GM21576 (cell line): ENCODE data around the gene CHAC2.
"Not testable (repeated sequence)": the region's sequence is repeated elsewhere in the genome, so short reads cannot be mapped to it uniquely, and the experiment has no call there.

Experiments used
- ATAC-seq: cut with Tn5 transposase; IDR thresholded peaks from one replicate; pipeline ENCODE4 v1.9.1; 2021; ENCODE audit warnings: mild to moderate bottlenecking, moderate library complexity; ENCODE audit not compliant: unreplicated experiment

Gene CHAC2

GRCh38 chr2:53777134-53777533, 9.5 kb downstream of the CHAC2 start:
- ATAC-seq, result no peak

GRCh38 chr2:53778536-53779162, 11.0 kb downstream of the CHAC2 start:
- ATAC-seq, result no peak

- ATAC-seq, result no peak
Observed at GRCh38 chr2:53780056-53780455, 12.5 kb downstream of the CHAC2 start.

- no peak for ATAC-seq
Observed at GRCh38 chr2:53782676-53783075, 15.1 kb downstream of the CHAC2 start.

DNA sequence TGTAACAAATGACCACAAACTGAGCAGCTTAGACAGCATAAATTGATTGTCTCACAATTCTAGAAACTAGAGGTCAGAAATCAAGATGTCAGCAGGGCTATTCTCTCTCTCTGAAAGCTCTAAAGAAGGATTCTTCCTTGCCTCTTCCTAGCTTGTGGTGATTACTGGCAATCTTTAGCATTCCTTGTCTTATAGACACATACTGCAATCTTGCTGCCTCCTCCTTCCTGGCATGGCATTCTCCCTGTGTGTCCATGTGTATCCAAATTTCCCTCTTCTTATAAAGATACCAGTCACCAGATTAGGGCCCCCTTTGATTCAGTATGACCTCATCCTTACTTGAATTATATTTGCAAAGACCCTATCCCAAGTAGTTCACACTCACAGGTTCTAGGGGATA, 16.8 kb downstream of the CHAC2 start:
- no peak for ATAC-seq

- ATAC-seq, result no peak
Observed at GRCh38 chr2:53785366-53785765, 17.8 kb downstream of the CHAC2 start.

- peak; percentile 5 for ATAC-seq
Observed at GRCh38 chr2:53786352-53786704, 18.7 kb downstream of the CHAC2 start.

DNA sequence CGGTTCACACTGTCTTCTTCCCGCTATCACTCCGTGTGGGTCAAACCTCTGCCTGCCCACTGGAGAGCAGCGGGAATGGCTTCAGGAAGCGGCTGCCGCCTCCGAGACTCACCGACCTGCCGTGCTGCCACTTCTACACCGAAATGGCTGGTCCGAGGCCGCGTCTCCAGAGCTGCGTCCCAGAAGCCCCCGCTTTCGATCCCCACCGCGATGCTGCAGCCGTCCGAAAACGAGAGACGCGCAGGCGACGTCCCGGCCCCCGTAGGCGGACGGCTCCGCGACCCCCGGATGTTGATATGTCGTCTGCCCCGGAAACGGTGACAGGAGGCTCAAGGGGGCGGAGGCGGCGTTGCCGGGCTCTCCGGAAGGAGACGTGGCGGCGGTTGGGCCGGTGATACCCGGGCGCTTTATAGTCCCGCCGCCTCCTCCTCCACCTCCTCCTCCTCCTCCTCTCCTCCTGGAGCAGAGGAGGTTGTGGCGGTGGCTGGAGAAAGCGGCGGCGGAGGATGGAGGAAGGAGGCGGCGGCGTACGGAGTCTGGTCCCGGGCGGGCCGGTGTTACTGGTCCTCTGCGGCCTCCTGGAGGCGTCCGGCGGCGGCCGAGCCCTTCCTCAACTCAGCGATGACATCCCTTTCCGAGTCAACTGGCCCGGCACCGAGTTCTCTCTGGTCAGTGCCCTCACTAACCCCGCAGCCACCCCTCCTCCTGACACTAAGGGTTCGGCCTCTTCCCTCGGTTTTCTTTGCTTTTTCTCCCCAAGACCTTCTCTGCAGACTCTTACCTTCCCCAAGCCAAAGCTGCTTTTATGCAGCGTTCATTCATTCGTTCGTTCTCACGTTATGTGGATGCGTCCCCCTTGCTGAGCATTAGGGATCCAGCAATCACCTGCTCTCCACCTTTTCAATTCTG, 19.4 kb downstream of the CHAC2 start, which contains the start of the genes ASB3 and ERLEC1:
TSS of gene ASB3 (minus strand) at position 249 of the 909 bp plus-strand sequence. CDS start 21,381 bp downstream, outside the sequence.
TSS of gene ERLEC1 (plus strand) at position 340 of the 909 bp plus-strand sequence. CDS start at position 507, 167 bp downstream.
- ATAC-seq, result peak; percentile 95

DNA sequence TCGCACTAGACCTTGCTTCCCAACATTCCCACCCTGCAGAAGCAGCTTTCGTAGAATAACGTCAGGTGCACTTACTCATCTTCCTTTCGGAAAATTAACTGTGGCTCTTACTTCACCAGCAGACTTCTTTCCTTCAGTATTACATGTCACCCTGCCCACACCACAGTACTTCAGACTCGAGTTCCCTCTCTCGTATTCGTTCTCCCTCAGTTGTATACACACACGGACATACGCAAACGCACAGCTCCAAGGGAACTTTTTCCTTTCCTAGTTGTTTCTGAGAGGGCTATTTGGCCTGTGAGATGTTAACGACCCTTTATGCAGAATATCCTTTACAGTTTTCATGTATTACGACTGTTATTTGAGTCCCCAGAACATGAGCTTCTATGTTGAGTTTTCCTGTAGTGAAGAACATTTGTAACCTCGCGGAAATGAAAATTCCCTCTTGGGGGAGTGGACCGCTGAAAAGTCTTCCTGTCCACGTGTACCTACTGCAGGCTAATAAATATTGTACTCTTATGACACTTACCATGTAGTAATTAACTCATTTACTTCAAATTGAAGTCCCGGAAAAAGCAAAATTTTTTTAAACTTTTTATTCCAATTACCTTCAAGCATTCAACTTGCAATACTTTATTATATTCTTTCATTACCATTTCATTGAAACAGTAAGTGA, 20.1 kb downstream of the CHAC2 start:
- ATAC-seq, result no peak

DNA sequence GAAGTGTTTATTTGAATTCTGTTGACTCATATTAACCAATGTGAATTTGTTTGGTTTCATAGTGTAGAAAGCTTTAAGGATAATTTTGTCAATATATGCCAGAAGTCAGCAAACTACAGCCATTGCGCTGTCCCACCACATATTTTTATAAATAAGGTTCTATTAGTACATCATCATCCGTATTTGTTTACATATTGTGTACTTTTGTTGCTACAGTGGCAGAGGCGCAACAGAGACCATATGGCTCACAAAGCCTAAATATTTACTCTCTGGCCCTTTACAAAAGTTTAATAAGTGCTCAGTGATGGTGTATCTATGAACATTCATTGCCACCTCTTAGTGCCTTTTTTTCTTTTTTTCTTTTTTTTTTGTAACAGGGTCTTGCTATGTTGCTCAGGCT, 25.7 kb downstream of the CHAC2 start:
- ATAC-seq, result no peak

GRCh38 chr2:53793821-53794220, 26.2 kb downstream of the CHAC2 start:
- no peak for ATAC-seq

GRCh38 chr2:53801547-53801946, 33.9 kb downstream of the CHAC2 start:
- ATAC-seq, result no peak

GRCh38 chr2:53802617-53803151, 35.1 kb downstream of the CHAC2 start:
- ATAC-seq, result no peak

GRCh38 chr2:53811601-53812000, 44.0 kb downstream of the CHAC2 start:
- ATAC-seq, result no peak

- no peak for ATAC-seq
Observed at GRCh38 chr2:53813151-53813550, 45.5 kb downstream of the CHAC2 start.

GRCh38 chr2:53818854-53819435, 51.3 kb downstream of the CHAC2 start:
- ATAC-seq, result no peak

DNA sequence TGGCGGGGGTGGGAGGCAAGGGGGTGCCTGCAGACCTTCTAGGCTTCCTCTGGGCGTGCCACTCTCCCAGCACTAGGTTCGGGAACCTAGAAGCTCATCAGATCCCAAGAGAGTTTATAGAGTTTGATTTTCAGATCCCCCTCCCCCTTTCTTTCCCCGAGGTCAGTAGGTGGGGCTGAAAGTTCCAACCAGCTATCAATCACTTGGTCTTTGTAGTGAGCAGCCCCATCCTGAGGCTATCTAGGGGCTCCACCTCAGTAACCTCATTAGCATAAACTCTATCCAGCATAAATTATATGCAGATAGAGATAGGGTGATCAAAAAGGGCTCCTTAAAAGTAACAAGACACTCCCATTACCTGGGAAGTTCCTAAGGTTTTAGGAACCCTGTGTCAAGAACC, 52.0 kb downstream of the CHAC2 start:
- ATAC-seq, result no peak

GRCh38 chr2:53820048-53820447, 52.4 kb downstream of the CHAC2 start:
- ATAC-seq, result no peak

DNA sequence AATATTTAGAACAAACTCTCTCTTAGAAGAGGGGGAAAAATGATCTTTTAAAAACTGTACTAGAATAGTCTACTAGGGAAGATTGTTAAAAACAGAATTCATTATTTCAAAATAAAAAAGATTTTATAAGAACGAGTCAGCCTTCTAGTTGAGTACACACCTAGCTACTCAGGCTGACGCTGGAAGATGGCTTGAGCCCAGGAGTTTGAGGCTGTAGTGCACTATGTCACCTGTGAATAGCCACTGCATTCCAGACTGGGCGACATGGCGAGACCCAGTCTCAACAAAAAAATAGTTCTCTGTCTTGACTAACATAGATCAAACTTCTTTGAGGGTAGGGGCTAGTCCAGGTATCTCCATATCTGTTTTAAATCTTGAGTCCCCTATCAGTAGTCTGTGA, 53.1 kb downstream of the CHAC2 start:
- no peak for ATAC-seq

- no peak for ATAC-seq
Observed at GRCh38 chr2:53821810-53822209, 54.2 kb downstream of the CHAC2 start.

- not testable (repeated sequence) for ATAC-seq
Observed at GRCh38 chr2:53823639-53824038, 56.0 kb downstream of the CHAC2 start.
